CD4-positive, alpha-beta T cell treated with Interleukin-17A for 4 hours (primary cell): ENCODE measurements around the gene PER2.

Source experiments
- DNase-seq: peaks from one replicate; pipeline ENCODE4 v3.0.0-alpha.2; 2020; ENCODE audit warnings: mixed read lengths

The PER2 gene

GRCh38 chr2:238262496-238263122 is 25.8 kb downstream of the PER2 start:
- no peak for DNase-seq

- no peak for DNase-seq
Measured at GRCh38 chr2:238261718-238262375, 26.6 kb downstream of the PER2 start.

GRCh38 chr2:238260883-238261282 is 27.5 kb downstream of the PER2 start:
- no peak for DNase-seq

GRCh38 chr2:238259061-238260020 is 29.1 kb downstream of the PER2 start:
- DNase-seq, result no peak

- no peak for DNase-seq
Measured at GRCh38 chr2:238257786-238258700, 30.4 kb downstream of the PER2 start.

- peak; percentile 78 for DNase-seq
Measured at GRCh38 chr2:238256594-238257104, 31.8 kb downstream of the PER2 start.

- no peak for DNase-seq
Measured at GRCh38 chr2:238256111-238256510, 32.3 kb downstream of the PER2 start.

- no peak for DNase-seq
Measured at GRCh38 chr2:238255636-238256035, 32.8 kb downstream of the PER2 start.

- no peak for DNase-seq
Measured at GRCh38 chr2:238255151-238255551, 33.3 kb downstream of the PER2 start.

- DNase-seq, result no peak
Measured at GRCh38 chr2:238254095-238254723, 34.2 kb downstream of the PER2 start.

- DNase-seq, result no peak
Measured at GRCh38 chr2:238252766-238253630, 35.4 kb downstream of the PER2 start.

GRCh38 chr2:238251986-238252385 is 36.4 kb downstream of the PER2 start:
- DNase-seq, result no peak

- no peak for DNase-seq
Measured at GRCh38 chr2:238251331-238251730, 37.1 kb downstream of the PER2 start.

- DNase-seq, result no peak
Measured at GRCh38 chr2:238250896-238251295, 37.5 kb downstream of the PER2 start.

- no peak for DNase-seq
Measured at GRCh38 chr2:238247841-238248453, 40.5 kb downstream of the PER2 start.

GRCh38 chr2:238247002-238247822 is 41.2 kb downstream of the PER2 start:
- DNase-seq, result no peak

GRCh38 chr2:238244151-238244550 is 44.3 kb downstream of the PER2 start:
- DNase-seq, result no peak

- DNase-seq, result no peak
Measured at GRCh38 chr2:238243496-238244076, 44.8 kb downstream of the PER2 start.
